Osteoblast (primary cell): ENCODE measurements around the gene PLAGL2. TPM values are rescaled to one million over a fixed set of nuclear protein-coding genes. Genes with fewer than 3 reads are reported as not detected.

Experiments used
- DNase-seq: peaks from one replicate; pipeline ENCODE4 v3.0.0; 2011; ENCODE audit warnings: low spot score, mixed read lengths; ENCODE audit not compliant: insufficient read length; ENCODE audit errors: missing footprints
- H2AFZ ChIP-seq: 2 replicates; pipeline ENCODE4 v1.6.0; 2011; ENCODE audit warnings: mild to moderate bottlenecking, low read length
- H3K27ac ChIP-seq: 2 replicates; pipeline ENCODE4 v1.5.1; 2011; ENCODE audit warnings: mild to moderate bottlenecking, low read depth, low read length, moderate library complexity
- H3K27me3 ChIP-seq: 2 replicates; pipeline ENCODE4 v1.6.0; 2012; ENCODE audit warnings: mild to moderate bottlenecking, control low read depth, inconsistent platforms, low read length, moderate library complexity; ENCODE audit not compliant: insufficient read depth
- H3K36me3 ChIP-seq: 2 replicates; pipeline ENCODE4 v1.5.1; 2011; ENCODE audit warnings: mild to moderate bottlenecking, low read length, control low read depth, moderate library complexity; ENCODE audit not compliant: insufficient read depth
- H3K4me1 ChIP-seq: 2 replicates; pipeline ENCODE4 v1.5.1; 2011; ENCODE audit warnings: mild to moderate bottlenecking, low read length, control low read depth, moderate library complexity; ENCODE audit not compliant: insufficient read depth
- H3K4me2 ChIP-seq: 2 replicates; pipeline ENCODE4 v1.6.0; 2011; ENCODE audit warnings: mild to moderate bottlenecking, low read length; ENCODE audit not compliant: insufficient read depth
- H3K4me3 ChIP-seq: fragments of 200-600 bp; sonication (generic); 3 replicates; pipeline ENCODE4 v1.5.1; 2012; ENCODE audit warnings: mild to moderate bottlenecking, low read length, inconsistent platforms; ENCODE audit not compliant: insufficient read depth
- H3K79me2 ChIP-seq: 2 replicates; pipeline ENCODE4 v1.6.0; 2012; ENCODE audit warnings: mild to moderate bottlenecking, low read length, control low read depth, inconsistent platforms; ENCODE audit not compliant: insufficient read depth
- H3K9me3 ChIP-seq: 2 replicates; pipeline ENCODE4 v1.5.1; 2011; ENCODE audit warnings: low read depth, low read length, control low read depth
- H4K20me1 ChIP-seq: 2 replicates; pipeline ENCODE4 v1.6.0; 2012; ENCODE audit warnings: mild to moderate bottlenecking, low read length, control low read depth; ENCODE audit not compliant: insufficient read depth
- CTCF ChIP-seq: IDR thresholded peaks from 2 replicates; pipeline ENCODE4 v1.5.1; 2011; ENCODE audit warnings: mild to moderate bottlenecking, low read depth, low read length, moderate library complexity; ENCODE audit errors: extremely low read depth
- total RNA-seq: library from RNA; depleted of rRNA; stranded (reverse); fragments of >200 nt; gene quantifications from 2 replicates; pipeline ENCODE4 v1.2.3, GENCODE V29; 2012

The PLAGL2 gene
- total RNA-seq, 1 donor, result 2.5 TPM

- H3K36me3 ChIP-seq, result peaks cover 67% of the 10 kb centered on the region
- H3K4me2 ChIP-seq, result no peak overlapping the region
These were observed 55.0 kb downstream of the PLAGL2 start for GRCh38 chr20:32152421-32153155.

GRCh38 chr20:32150291-32150848 is 57.2 kb downstream of the PLAGL2 start:
- Histone ChIP-seq H3K4me3 (no peak overlapping the region), H3K9me3 (no peaks in the 10 kb centered on the region), H3K4me2 (no peak overlapping the region), H3K36me3 (peaks cover 79% of the 10 kb centered on the region), H3K79me2 (no peaks in the 10 kb centered on the region), H3K27ac (no peak overlapping the region), H4K20me1 (peaks cover 10% of the 10 kb centered on the region), H2AFZ (no peak overlapping the region), H3K4me1 (peaks cover 7% of the 10 kb centered on the region), H3K27me3 (no peaks in the 10 kb centered on the region)
- DNase-seq, result no peak
- no peak for TF ChIP-seq CTCF

More at GRCh38 chr20:32152421-32153155, 55.0 kb downstream of the PLAGL2 start:
- no peak overlapping the region for H3K27ac ChIP-seq
- no peak overlapping the region for H2AFZ ChIP-seq
- peaks cover 14% of the 10 kb centered on the region for H4K20me1 ChIP-seq
- no peaks in the 10 kb centered on the region for H3K79me2 ChIP-seq
- H3K27me3 ChIP-seq, result no peaks in the 10 kb centered on the region
- TF ChIP-seq CTCF, result no peak
- H3K4me3 ChIP-seq, result no peak overlapping the region
- peaks cover 12% of the 10 kb centered on the region for H3K4me1 ChIP-seq
- no peaks in the 10 kb centered on the region for H3K9me3 ChIP-seq
- no peak for DNase-seq

- no peak overlapping the region for H3K4me3 ChIP-seq
- H3K4me1 ChIP-seq, result peaks cover 1% of the 10 kb centered on the region
- H3K4me2 ChIP-seq, result no peak overlapping the region
- peaks cover 86% of the 10 kb centered on the region for H3K36me3 ChIP-seq
- H3K9me3 ChIP-seq, result no peaks in the 10 kb centered on the region
- no peaks in the 10 kb centered on the region for H3K27me3 ChIP-seq
- no peaks in the 10 kb centered on the region for H3K79me2 ChIP-seq
- no peak for TF ChIP-seq CTCF
- no peak for DNase-seq
- no peak overlapping the region for H2AFZ ChIP-seq
- peaks cover 4% of the 10 kb centered on the region for H4K20me1 ChIP-seq
- H3K27ac ChIP-seq, result no peak overlapping the region
These were observed 57.9 kb downstream of the PLAGL2 start for GRCh38 chr20:32149566-32150170.
